Measurements from ENCODE around the gene F2R.
"Not testable (repeated sequence)": the region's sequence is repeated elsewhere in the genome, so short reads cannot be mapped to it uniquely, and the experiment has no call there.

The F2R gene

GRCh38 chr5:76720988-76721569, 5.2 kb downstream of the F2R start:
- DNase-seq = no peak

- DNase-seq = no peak
These were observed 7.3 kb downstream of the F2R start for GRCh38 chr5:76723266-76723665.

- no peak for DNase-seq
These were observed 8.0 kb downstream of the F2R start for GRCh38 chr5:76723906-76724305.

- no peak for DNase-seq
These were observed 8.9 kb downstream of the F2R start for GRCh38 chr5:76724871-76725270.

GRCh38 chr5:76728965-76729364, 13.0 kb downstream of the F2R start:
- no peak for DNase-seq

- DNase-seq = no peak
These were observed 13.7 kb downstream of the F2R start for GRCh38 chr5:76729373-76730290.

- peak; percentile 37 for DNase-seq
These were observed 16.6 kb downstream of the F2R start for GRCh38 chr5:76732405-76733048.

GRCh38 chr5:76733049-76733417, 17.1 kb downstream of the F2R start:
- peak; percentile 89 for DNase-seq

GRCh38 chr5:76735762-76736545, 20.0 kb downstream of the F2R start:
- peak; percentile 28 for DNase-seq

- peak; percentile 37 for DNase-seq
These were observed 21.0 kb downstream of the F2R start for GRCh38 chr5:76736679-76737556.

GRCh38 chr5:76737846-76738245, 21.9 kb downstream of the F2R start:
- no peak for DNase-seq

GRCh38 chr5:76741506-76741905, 25.6 kb downstream of the F2R start:
- not testable (repeated sequence) for DNase-seq

- no peak for DNase-seq
These were observed 26.7 kb downstream of the F2R start for GRCh38 chr5:76742583-76742982.

GRCh38 chr5:76744632-76745031, 28.7 kb downstream of the F2R start:
- DNase-seq = no peak

GRCh38 chr5:76745670-76746069, 29.7 kb downstream of the F2R start:
- DNase-seq = no peak

GRCh38 chr5:76746677-76747076, 30.8 kb downstream of the F2R start:
- no peak for DNase-seq

GRCh38 chr5:76747706-76748105, 31.8 kb downstream of the F2R start:
- DNase-seq = no peak

GRCh38 chr5:76751291-76751690, 35.4 kb downstream of the F2R start:
- DNase-seq = no peak

- DNase-seq = no peak
These were observed 38.7 kb downstream of the F2R start for GRCh38 chr5:76754668-76755078.

GRCh38 chr5:76755779-76756637, 40.1 kb downstream of the F2R start:
- no peak for DNase-seq

- DNase-seq = no peak
These were observed 41.1 kb downstream of the F2R start for GRCh38 chr5:76757049-76757448.

Data from CD4-positive, alpha-beta T cell treated with Interleukin-4 for 4 hours (primary cell).